H1 (cell line): ENCODE results near the gene TCAP. TPM values are rescaled to one million over a fixed set of nuclear protein-coding genes. Genes with fewer than 3 reads are reported as not detected.

Source experiments
- BRCA1 ChIP-seq: IDR thresholded peaks from 2 replicates; pipeline ENCODE4 v1.6.1; 2012; ENCODE audit warnings: low read depth, low read length, improper control_type of control experiment
- CEBPB ChIP-seq: IDR thresholded peaks from 2 replicates; pipeline ENCODE4 v1.6.1; 2012; ENCODE audit warnings: low read depth, low read length
- EGR1 ChIP-seq: IDR thresholded peaks from 2 replicates; pipeline ENCODE4 v1.6.1; 2011; ENCODE audit warnings: low read depth, low read length, borderline replicate concordance
- FOSL1 ChIP-seq: IDR thresholded peaks from 2 replicates; pipeline ENCODE4 v1.6.1; 2011; ENCODE audit warnings: mild to moderate bottlenecking, low read depth, low read length, moderate library complexity; ENCODE audit not compliant: insufficient read depth
- HDAC2 ChIP-seq, 2 experiments: fragments of 300-600 bp in 1 of 2; sonication (generic) in 1 of 2; IDR thresholded peaks; 2 replicates each; pipeline ENCODE4 v1.6.1; 2011 to 2012; ENCODE audit warnings: low read depth in 2 of 2, low read length in 2 of 2, mild to moderate bottlenecking in 2 of 2, moderate library complexity in 2 of 2, borderline replicate concordance in 1 of 2, inconsistent platforms in 1 of 2
- PHF8 ChIP-seq: fragments of 200-600 bp; sonication (generic); conservative IDR thresholded peaks from 2 replicates; pipeline ENCODE4 v1.7.1; 2012; ENCODE audit warnings: low read depth, mild to moderate bottlenecking, inconsistent platforms, low read length, moderate library complexity
- POU5F1 ChIP-seq: IDR thresholded peaks from 2 replicates; pipeline ENCODE4 v1.6.1; 2011; ENCODE audit warnings: low read depth, mild to moderate bottlenecking, low read length, moderate library complexity
- SRF ChIP-seq: IDR thresholded peaks from 2 replicates; pipeline ENCODE4 v1.6.1; 2011; ENCODE audit warnings: mild to moderate bottlenecking, low read depth, low read length, moderate library complexity
- TAF7 ChIP-seq: optimal IDR thresholded peaks from 2 replicates; pipeline ENCODE3; 2011; ENCODE audit warnings: low read depth, mild to moderate bottlenecking, inconsistent platforms, low read length, moderate library complexity, borderline replicate concordance
- polyA plus RNA-seq, 7 experiments: library from polyadenylated mRNA; depleted of rRNA in 3 of 7; stranded (reverse) in 5 of 7; unstranded in 2 of 7; fragments of >200 nt in 5 of 7; fragments of 200-250 nt in 2 of 7; gene quantifications; 1 replicate in 5 of 7; 2 replicates in 1 of 7; 4 replicates in 1 of 7; pipeline versions ENCODE4 v1.2.1 to v1.2.3, GENCODE V29; 2011 to 2013; ENCODE audit warnings: missing spikeins in 2 of 7, mixed read lengths in 2 of 7
- total RNA-seq: library from RNA; stranded (reverse); fragmentation: NEBNext Ultra II Directional; extraction: Animal tissue kit (Norgen Biotek cat#: 25700); gene quantifications from 2 replicates; pipeline ENCODE4 v1.2.1, GENCODE V29; 2021
- TF ChIP-seq, protein P1 (sequence below): fragments of 300-600 bp; sonication (generic); IDR thresholded peaks from 2 replicates; pipeline ENCODE4 v1.7.1; 2012; ENCODE audit warnings: low read length, moderate library complexity, mild to moderate bottlenecking, inconsistent platforms; ENCODE audit not compliant: insufficient replicate concordance

Gene TCAP
- total and polyA plus RNA-seq, 2 of the 8 experiments (the other 6 are each of a cell fraction or from before 2014, with no cell fraction given): 0.82 to 1.4 TPM

DNA sequence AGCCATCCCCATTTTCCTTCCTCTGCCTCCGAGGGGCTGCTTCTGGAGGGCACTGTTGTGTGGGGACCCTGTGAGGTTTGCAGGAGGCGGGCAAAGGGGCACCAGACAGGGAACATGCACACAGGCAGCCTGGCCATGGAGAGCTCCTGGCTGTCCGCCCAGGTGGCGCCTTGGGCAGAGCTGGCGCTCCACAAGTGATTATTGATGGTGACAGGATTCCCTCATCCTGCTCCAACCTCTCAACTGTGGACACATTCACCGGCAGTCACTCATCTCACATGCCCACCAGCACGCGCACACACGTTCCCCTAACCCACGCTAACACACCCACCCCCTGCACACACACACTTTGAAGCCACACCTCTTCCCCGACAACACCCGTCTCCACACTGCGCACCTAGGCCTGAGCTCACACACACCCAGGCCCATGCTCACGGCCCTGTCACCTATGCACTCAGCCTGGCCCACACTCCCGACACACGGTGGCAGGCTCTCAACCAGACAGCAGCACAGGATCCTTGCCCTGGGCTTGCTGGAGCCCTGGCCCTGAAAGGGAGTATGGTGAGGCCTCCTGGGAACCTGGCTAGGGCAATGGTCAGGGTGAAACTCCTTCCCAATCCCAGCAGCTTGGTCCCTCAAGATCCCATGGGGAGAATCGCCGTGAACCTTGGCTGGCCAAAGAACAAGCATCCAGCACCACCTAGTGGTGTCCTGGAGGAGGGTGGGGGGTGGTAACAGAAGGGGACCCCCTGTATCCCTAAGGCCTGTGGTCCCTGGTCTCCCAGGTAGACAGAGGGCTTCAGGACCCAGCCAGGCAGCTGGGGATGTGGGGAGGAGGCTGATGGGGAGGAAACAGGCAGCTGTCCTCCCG is 6.7 kb downstream of the TCAP start (continued):
- TF ChIP-seq, protein P1, sequence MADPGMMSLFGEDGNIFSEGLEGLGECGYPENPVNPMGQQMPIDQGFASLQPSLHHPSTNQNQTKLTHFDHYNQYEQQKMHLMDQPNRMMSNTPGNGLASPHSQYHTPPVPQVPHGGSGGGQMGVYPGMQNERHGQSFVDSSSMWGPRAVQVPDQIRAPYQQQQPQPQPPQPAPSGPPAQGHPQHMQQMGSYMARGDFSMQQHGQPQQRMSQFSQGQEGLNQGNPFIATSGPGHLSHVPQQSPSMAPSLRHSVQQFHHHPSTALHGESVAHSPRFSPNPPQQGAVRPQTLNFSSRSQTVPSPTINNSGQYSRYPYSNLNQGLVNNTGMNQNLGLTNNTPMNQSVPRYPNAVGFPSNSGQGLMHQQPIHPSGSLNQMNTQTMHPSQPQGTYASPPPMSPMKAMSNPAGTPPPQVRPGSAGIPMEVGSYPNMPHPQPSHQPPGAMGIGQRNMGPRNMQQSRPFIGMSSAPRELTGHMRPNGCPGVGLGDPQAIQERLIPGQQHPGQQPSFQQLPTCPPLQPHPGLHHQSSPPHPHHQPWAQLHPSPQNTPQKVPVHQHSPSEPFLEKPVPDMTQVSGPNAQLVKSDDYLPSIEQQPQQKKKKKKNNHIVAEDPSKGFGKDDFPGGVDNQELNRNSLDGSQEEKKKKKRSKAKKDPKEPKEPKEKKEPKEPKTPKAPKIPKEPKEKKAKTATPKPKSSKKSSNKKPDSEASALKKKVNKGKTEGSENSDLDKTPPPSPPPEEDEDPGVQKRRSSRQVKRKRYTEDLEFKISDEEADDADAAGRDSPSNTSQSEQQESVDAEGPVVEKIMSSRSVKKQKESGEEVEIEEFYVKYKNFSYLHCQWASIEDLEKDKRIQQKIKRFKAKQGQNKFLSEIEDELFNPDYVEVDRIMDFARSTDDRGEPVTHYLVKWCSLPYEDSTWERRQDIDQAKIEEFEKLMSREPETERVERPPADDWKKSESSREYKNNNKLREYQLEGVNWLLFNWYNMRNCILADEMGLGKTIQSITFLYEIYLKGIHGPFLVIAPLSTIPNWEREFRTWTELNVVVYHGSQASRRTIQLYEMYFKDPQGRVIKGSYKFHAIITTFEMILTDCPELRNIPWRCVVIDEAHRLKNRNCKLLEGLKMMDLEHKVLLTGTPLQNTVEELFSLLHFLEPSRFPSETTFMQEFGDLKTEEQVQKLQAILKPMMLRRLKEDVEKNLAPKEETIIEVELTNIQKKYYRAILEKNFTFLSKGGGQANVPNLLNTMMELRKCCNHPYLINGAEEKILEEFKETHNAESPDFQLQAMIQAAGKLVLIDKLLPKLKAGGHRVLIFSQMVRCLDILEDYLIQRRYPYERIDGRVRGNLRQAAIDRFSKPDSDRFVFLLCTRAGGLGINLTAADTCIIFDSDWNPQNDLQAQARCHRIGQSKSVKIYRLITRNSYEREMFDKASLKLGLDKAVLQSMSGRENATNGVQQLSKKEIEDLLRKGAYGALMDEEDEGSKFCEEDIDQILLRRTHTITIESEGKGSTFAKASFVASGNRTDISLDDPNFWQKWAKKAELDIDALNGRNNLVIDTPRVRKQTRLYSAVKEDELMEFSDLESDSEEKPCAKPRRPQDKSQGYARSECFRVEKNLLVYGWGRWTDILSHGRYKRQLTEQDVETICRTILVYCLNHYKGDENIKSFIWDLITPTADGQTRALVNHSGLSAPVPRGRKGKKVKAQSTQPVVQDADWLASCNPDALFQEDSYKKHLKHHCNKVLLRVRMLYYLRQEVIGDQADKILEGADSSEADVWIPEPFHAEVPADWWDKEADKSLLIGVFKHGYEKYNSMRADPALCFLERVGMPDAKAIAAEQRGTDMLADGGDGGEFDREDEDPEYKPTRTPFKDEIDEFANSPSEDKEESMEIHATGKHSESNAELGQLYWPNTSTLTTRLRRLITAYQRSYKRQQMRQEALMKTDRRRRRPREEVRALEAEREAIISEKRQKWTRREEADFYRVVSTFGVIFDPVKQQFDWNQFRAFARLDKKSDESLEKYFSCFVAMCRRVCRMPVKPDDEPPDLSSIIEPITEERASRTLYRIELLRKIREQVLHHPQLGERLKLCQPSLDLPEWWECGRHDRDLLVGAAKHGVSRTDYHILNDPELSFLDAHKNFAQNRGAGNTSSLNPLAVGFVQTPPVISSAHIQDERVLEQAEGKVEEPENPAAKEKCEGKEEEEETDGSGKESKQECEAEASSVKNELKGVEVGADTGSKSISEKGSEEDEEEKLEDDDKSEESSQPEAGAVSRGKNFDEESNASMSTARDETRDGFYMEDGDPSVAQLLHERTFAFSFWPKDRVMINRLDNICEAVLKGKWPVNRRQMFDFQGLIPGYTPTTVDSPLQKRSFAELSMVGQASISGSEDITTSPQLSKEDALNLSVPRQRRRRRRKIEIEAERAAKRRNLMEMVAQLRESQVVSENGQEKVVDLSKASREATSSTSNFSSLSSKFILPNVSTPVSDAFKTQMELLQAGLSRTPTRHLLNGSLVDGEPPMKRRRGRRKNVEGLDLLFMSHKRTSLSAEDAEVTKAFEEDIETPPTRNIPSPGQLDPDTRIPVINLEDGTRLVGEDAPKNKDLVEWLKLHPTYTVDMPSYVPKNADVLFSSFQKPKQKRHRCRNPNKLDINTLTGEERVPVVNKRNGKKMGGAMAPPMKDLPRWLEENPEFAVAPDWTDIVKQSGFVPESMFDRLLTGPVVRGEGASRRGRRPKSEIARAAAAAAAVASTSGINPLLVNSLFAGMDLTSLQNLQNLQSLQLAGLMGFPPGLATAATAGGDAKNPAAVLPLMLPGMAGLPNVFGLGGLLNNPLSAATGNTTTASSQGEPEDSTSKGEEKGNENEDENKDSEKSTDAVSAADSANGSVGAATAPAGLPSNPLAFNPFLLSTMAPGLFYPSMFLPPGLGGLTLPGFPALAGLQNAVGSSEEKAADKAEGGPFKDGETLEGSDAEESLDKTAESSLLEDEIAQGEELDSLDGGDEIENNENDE: no peak
- TF ChIP-seq PHF8: no peak
- no peak for TF ChIP-seq TAF7
- TF ChIP-seq CEBPB: no peak
- TF ChIP-seq POU5F1: no peak
- TF ChIP-seq FOSL1: no peak
- TF ChIP-seq EGR1: no peak
- TF ChIP-seq BRCA1: no peak
- no peak for TF ChIP-seq SRF
- no peak for TF ChIP-seq HDAC2 (IDR thresholded peaks at IDR 0.05; ENCODE audit: borderline replicate concordance in 1 of 2, low read depth in 2 of 2, low read length in 2 of 2)
